G401.6 (cell line): Measurements from ENCODE around the gene SERPINE3.

ENCODE experiments used
- FAIRE-seq: peaks from 2 replicates; lab custom pipeline; 2012; peaks lifted over from hg19 to GRCh38; lab: Jason Lieb, UNC

The SERPINE3 gene

GRCh38 chr13:51339354-51339753, at the start of gene SERPINE3:
TSS of gene SERPINE3 (plus strand) at chr13:51339691. CDS start at chr13:51341092, 1,401 bp downstream.
- FAIRE-seq: no peak

- FAIRE-seq: no peak
Measured at GRCh38 chr13:51291341-51291740, 48.1 kb upstream of the SERPINE3 start.

GRCh38 chr13:51292000-51292565, 47.4 kb upstream of the SERPINE3 start:
- no peak for FAIRE-seq

- no peak for FAIRE-seq
Measured at GRCh38 chr13:51297556-51297955, 41.9 kb upstream of the SERPINE3 start.

DNA sequence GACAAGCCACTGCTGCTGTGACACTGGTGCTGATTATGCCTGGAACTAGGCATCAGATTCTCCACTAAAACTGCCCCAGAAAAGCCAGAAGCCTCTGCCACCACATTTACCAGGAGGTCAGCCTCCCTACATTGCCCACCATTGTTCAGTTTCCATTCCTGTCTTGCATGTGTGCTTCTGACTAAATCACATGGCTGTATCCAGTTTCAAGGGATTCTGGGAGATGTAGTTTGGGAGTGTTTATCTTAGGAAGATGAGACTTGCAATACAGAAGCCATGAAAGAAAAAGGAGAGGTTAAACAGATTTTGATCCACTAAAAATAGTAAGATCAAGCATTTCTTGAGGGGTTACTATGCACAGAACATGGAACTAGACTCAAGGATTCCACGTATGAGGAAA, 40.7 kb upstream of the SERPINE3 start:
- FAIRE-seq: no peak

- FAIRE-seq: no peak
Measured at GRCh38 chr13:51303063-51303552, 36.4 kb upstream of the SERPINE3 start.

GRCh38 chr13:51303882-51304281, 35.6 kb upstream of the SERPINE3 start:
- no peak for FAIRE-seq

GRCh38 chr13:51305271-51305967, 34.1 kb upstream of the SERPINE3 start:
- no peak for FAIRE-seq

- no peak for FAIRE-seq
Measured at GRCh38 chr13:51308781-51309180, 30.7 kb upstream of the SERPINE3 start.

DNA sequence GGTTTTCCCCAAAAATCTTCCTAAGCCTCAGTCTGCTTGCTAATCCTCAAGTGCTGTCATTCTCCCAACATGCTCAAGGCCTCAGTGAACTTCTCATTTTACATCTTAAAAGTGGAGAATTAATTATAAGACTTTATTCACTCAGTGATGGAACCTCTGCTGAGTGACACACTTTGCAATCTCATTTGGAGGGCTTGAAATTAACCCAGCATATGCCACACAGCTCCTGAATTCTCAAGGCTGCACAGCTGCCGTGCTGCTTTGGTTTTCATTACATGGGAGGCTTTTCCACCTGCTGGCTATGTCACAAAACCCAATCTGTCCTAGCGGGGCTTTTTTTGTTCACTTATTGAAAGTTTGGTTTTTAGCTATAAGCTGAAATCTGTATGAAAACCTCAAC, 28.3 kb upstream of the SERPINE3 start:
- no peak for FAIRE-seq

GRCh38 chr13:51311957-51312520, 27.5 kb upstream of the SERPINE3 start:
- no peak for FAIRE-seq

DNA sequence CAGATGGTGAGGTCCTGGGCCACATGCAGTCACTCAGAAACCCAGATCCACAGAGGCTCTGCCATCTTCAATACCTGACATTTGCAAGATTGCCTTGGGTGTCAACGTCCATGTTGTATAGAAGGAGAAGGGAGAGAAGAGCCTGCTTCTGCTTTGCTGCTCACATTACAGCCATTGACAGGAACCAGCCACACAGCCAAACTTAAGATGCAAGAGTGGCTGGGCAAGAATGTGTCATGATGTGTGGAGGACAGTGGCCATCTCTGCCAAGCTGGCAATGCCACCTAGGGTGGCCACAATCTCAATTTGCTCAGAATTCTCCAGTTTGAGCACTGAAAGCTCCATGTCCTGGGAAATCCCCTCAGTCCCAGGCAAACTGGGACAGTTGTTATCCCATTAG, 25.9 kb upstream of the SERPINE3 start:
- FAIRE-seq: no peak

DNA sequence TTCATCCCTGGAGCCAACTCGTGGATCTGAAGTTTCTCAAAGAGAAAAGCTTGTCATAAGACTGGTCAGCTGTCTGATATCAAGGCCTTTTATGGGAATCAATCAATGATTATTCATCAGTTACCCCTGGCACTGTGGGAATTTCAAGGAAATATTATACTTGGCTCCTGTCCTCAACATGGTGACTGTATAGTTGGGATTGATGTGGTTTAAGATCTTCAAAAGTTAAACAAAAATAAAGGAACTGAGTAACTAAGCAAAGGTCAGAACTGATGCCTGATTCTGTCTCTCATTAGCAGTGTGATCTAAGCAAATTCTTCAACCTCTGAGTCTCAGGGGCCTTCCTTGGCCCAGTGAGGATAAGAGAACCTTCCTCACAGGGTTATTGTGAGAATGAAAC, 22.2 kb upstream of the SERPINE3 start:
- FAIRE-seq: no peak

- no peak for FAIRE-seq
Measured at GRCh38 chr13:51318015-51318414, 21.5 kb upstream of the SERPINE3 start.

GRCh38 chr13:51318876-51319275, 20.6 kb upstream of the SERPINE3 start:
- no peak for FAIRE-seq

DNA sequence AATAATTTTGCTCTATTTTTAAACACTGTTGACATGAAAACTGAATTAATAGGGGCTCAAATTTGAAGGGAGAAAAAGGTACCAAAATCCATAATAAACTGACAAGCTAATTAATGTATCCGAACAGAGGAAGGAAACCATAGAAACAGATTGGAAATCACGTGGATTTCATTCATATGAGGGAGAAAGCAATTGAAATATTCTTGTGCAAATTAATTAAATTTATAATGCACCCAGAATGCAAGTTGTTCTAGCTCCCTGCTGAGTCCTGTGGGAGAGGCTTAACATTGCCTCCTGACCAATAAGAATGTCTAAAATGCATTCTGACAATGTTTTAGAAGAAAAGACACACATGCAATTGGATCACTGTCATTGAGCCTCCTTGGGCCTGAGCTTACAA, 17.7 kb upstream of the SERPINE3 start:
- no peak for FAIRE-seq

- FAIRE-seq: no peak
Measured at GRCh38 chr13:51322826-51323225, 16.7 kb upstream of the SERPINE3 start.

DNA sequence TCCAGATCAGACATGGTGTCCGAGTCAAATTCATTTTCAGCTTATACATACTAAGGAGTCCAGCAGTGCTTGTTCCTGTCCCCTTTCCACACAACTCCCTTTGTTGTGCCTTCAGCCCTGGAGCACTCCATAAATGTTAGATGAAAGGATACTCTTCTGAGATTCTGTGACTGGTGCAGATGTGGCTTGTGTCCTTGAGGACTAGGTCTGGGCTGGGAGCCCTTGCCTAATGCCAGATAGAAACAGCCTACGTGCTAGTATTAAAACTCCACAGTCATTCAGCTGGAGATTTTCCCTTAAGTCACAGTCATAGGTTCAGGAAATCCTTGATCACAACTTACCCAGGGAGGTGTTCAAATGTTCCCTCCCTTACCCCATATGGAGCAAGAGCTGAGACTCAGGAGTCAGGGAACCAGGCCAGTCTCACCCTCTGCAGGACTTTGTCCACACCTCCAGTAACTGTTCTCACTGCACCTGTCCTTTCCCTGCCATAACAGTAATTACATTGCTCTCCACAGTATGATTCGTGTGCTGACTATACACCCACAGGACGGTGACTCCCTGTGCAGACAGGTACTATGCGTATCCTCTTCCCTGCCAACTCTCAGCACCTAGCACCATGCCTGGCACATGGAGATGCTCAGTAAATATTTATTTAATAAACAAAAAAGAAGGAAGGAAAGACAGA, 15.5 kb upstream of the SERPINE3 start:
- no peak for FAIRE-seq

DNA sequence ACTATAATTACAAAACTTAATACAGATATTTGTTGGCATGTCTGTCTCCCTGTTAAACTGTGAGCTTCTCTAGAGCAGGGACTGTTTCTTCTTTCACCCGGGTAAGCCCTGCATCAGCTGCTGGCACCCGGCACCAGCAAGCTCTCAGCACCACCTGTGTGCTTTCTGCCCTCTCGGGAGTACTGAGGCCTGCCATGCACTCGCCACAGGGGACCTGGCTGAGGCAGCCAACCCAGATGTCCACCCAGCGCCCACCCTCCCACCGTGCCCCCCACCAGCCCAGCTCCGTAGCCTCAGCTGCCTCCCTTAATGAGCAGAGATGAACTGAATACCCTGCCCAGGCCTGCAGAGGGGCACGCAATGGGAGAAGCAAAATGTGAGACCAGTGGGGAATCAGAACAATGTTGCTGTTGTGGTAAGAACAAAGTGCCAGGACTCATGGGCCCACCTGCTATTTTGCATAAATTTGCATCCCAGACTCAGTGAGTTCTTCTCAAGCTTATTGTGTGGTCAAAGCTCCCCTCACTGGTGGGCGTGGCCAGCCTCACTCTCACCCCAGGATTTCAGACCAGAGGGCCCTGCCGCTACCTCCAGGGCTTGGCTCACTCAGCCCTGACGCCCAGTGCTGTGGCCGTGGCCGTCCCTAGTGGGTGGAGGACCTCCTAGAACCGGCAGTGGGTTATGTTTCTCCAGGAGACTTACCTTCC, 14.6 kb upstream of the SERPINE3 start:
- no peak for FAIRE-seq

DNA sequence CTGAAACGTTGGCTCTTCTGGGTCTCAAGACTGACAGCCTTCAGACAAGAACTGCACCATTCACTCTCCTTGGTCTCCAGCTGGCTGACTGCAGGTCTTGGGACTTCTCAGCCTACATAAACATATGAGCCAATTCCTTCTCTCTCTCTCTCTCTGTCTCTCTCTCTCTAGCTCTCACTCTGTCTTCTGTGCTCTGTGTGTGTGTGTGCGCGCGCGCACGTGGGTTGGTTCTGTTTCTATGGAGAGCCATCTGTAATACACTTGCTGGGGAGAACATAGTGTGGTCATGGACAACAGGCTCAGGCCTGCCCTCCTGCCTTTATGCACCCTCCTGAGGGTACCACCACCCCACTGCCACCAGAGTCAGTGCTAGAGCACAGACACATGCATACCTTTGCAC, 13.7 kb upstream of the SERPINE3 start:
- no peak for FAIRE-seq

GRCh38 chr13:51326777-51327176, 12.7 kb upstream of the SERPINE3 start:
- FAIRE-seq: no peak

DNA sequence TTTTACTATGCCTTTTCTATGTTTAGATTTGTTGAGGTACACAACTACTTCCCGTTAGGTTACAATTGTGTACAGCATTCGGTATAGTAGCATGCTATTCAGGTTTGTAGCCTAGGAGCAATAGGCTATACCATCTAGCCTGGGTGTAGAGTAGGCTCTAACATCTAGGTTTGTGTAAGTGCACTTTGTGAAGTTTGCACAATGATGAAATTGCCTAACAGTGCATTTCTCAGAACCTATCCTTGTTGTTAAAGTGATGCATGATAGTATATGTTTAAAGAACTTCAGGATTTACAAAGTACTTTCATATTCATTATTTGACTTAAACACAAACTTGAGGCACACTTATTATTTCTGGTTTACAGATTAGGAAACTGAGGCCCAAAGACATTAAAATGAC, 11.5 kb upstream of the SERPINE3 start:
- no peak for FAIRE-seq

DNA sequence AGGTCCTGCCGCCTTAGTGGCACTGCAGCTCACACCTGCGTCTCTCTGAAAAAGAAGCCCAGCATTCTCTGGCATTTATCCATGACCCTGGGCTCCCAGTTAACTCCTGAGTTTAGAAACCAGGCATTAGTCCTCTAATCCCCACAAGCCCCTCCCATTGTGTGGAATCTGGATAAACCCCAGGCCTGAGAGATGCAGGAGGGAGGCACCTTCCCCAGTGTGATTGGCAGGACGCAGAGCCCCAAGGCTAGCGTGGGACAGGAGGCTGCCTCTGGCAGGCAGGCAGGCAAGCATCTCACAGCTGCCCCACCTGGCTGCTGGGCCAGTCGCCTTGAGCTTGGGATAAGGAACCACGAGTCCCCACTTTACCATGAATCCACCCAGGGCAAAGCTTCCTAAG, 11.0 kb upstream of the SERPINE3 start:
- FAIRE-seq: no peak
